ACC112 (cell line): Measurements from ENCODE around the gene SAMMSON.

Experiments used
- H2AFZ ChIP-seq: fragments of 200-600 bp; sonication (generic); one replicate; pipeline ENCODE4 v1.6.0; 2017; ENCODE audit warnings: antibody characterized with exemption, low read length; ENCODE audit not compliant: unreplicated experiment
- H3K27ac ChIP-seq: fragments of 200-600 bp; sonication (generic); 2 replicates; pipeline ENCODE4 v1.5.1; 2014; ENCODE audit warnings: low read depth, mild to moderate bottlenecking, antibody characterized with exemption, low read length, moderate library complexity
- H3K27me3 ChIP-seq: fragments of 200-600 bp; sonication (generic); 2 replicates; pipeline ENCODE4 v1.6.1; 2014; ENCODE audit warnings: mild to moderate bottlenecking, antibody characterized with exemption, low read length, moderate library complexity, mixed read lengths; ENCODE audit not compliant: insufficient read depth
- H3K36me3 ChIP-seq: fragments of 200-600 bp; sonication (generic); 2 replicates; pipeline ENCODE4 v1.6.1; 2016; ENCODE audit warnings: mild to moderate bottlenecking, antibody characterized with exemption, low read length, moderate library complexity, mixed read lengths; ENCODE audit not compliant: insufficient read depth
- H3K4me1 ChIP-seq: fragments of 200-600 bp; sonication (generic); one replicate; pipeline ENCODE4 v1.6.1; 2016; ENCODE audit warnings: low read length, mixed read lengths; ENCODE audit not compliant: insufficient read depth, unreplicated experiment, control insufficient read depth
- H3K4me3 ChIP-seq: fragments of 200-600 bp; sonication (generic); 2 replicates; pipeline ENCODE4 v1.5.1; 2014; ENCODE audit warnings: mild to moderate bottlenecking, low read depth, low read length
- H3K79me2 ChIP-seq: fragments of 200-600 bp; sonication (generic); one replicate; pipeline ENCODE4 v1.6.0; 2016; ENCODE audit warnings: low read length; ENCODE audit not compliant: control insufficient read depth, unreplicated experiment, insufficient read depth

SAMMSON gene

GRCh38 chr3:69999140-70000027 is at the start of gene SAMMSON:
SAMMSON (plus strand) TSS chr3:69999733.
- peak within 1 kb of the TSS; percentile 72 for H2AFZ ChIP-seq
- no peak within 1 kb of the TSS for H3K27ac ChIP-seq
- H3K79me2 ChIP-seq = no peaks in the 10 kb centered on the region
- no peaks in the 10 kb centered on the region for H3K4me1 ChIP-seq
- H3K27me3 ChIP-seq = peaks cover 12% of the 10 kb centered on the region
- peak within 1 kb of the TSS; percentile 67 for H3K4me3 ChIP-seq
- H3K36me3 ChIP-seq = no peaks in the 10 kb centered on the region

- no peak overlapping the region for H2AFZ ChIP-seq
- H3K36me3 ChIP-seq = no peaks in the 10 kb centered on the region
- H3K4me1 ChIP-seq = no peaks in the 10 kb centered on the region
- H3K27ac ChIP-seq = no peak overlapping the region
- no peaks in the 10 kb centered on the region for H3K79me2 ChIP-seq
- H3K27me3 ChIP-seq = no peaks in the 10 kb centered on the region
- H3K4me3 ChIP-seq = no peak overlapping the region
These were observed 47.9 kb upstream of the SAMMSON start for GRCh38 chr3:69951616-69952015.

- Histone ChIP-seq H3K4me1 (no peaks in the 10 kb centered on the region), H2AFZ (no peak overlapping the region), H3K79me2 (no peaks in the 10 kb centered on the region), H3K36me3 (no peaks in the 10 kb centered on the region), H3K4me3 (no peak overlapping the region), H3K27me3 (no peaks in the 10 kb centered on the region), H3K27ac (no peak overlapping the region)
These were observed 40.0 kb upstream of the SAMMSON start for GRCh38 chr3:69959581-69959980.

- Histone ChIP-seq H3K27ac (no peak overlapping the region), H3K79me2 (no peaks in the 10 kb centered on the region), H3K27me3 (no peaks in the 10 kb centered on the region), H2AFZ (no peak overlapping the region), H3K4me3 (no peak overlapping the region), H3K4me1 (no peaks in the 10 kb centered on the region), H3K36me3 (no peaks in the 10 kb centered on the region)
These were observed 37.7 kb upstream of the SAMMSON start for GRCh38 chr3:69961706-69962439.

GRCh38 chr3:69963643-69964042 is 35.9 kb upstream of the SAMMSON start:
- H2AFZ ChIP-seq = no peak overlapping the region
- no peaks in the 10 kb centered on the region for H3K4me1 ChIP-seq
- no peaks in the 10 kb centered on the region for H3K79me2 ChIP-seq
- no peak overlapping the region for H3K4me3 ChIP-seq
- no peaks in the 10 kb centered on the region for H3K27me3 ChIP-seq
- no peaks in the 10 kb centered on the region for H3K36me3 ChIP-seq
- no peak overlapping the region for H3K27ac ChIP-seq

GRCh38 chr3:69967156-69967555 is 32.4 kb upstream of the SAMMSON start:
- Histone ChIP-seq H2AFZ (no peak overlapping the region), H3K79me2 (no peaks in the 10 kb centered on the region), H3K4me3 (no peak overlapping the region), H3K27ac (no peak overlapping the region), H3K36me3 (no peaks in the 10 kb centered on the region), H3K4me1 (no peaks in the 10 kb centered on the region), H3K27me3 (no peaks in the 10 kb centered on the region)

GRCh38 chr3:69970827-69971226 is 28.7 kb upstream of the SAMMSON start:
- H3K4me1 ChIP-seq = no peaks in the 10 kb centered on the region
- no peaks in the 10 kb centered on the region for H3K36me3 ChIP-seq
- H3K79me2 ChIP-seq = no peaks in the 10 kb centered on the region
- no peak overlapping the region for H3K4me3 ChIP-seq
- H3K27me3 ChIP-seq = peaks cover 20% of the 10 kb centered on the region; the same call in 1 of the 2 replicates
- no peak overlapping the region for H2AFZ ChIP-seq
- no peak overlapping the region for H3K27ac ChIP-seq

- no peaks in the 10 kb centered on the region for H3K4me1 ChIP-seq
- H3K27me3 ChIP-seq = peaks cover 22% of the 10 kb centered on the region; the same call in 1 of the 2 replicates
- H3K27ac ChIP-seq = no peak overlapping the region
- H3K79me2 ChIP-seq = no peaks in the 10 kb centered on the region
- H3K36me3 ChIP-seq = no peaks in the 10 kb centered on the region
- no peak overlapping the region for H3K4me3 ChIP-seq
- H2AFZ ChIP-seq = no peak overlapping the region
These were observed 26.9 kb upstream of the SAMMSON start for GRCh38 chr3:69972672-69973071.

GRCh38 chr3:69976021-69976420 is 23.5 kb upstream of the SAMMSON start:
- H2AFZ ChIP-seq = no peak overlapping the region
- H3K79me2 ChIP-seq = no peaks in the 10 kb centered on the region
- peaks cover 22% of the 10 kb centered on the region; the same call in 1 of the 2 replicates for H3K27me3 ChIP-seq
- H3K27ac ChIP-seq = no peak overlapping the region
- no peaks in the 10 kb centered on the region for H3K36me3 ChIP-seq
- no peaks in the 10 kb centered on the region for H3K4me1 ChIP-seq
- H3K4me3 ChIP-seq = no peak overlapping the region

- H3K79me2 ChIP-seq = no peaks in the 10 kb centered on the region
- H3K27ac ChIP-seq = no peak overlapping the region
- no peak overlapping the region for H3K4me3 ChIP-seq
- no peaks in the 10 kb centered on the region for H3K36me3 ChIP-seq
- no peak overlapping the region for H2AFZ ChIP-seq
- no peaks in the 10 kb centered on the region for H3K4me1 ChIP-seq
- H3K27me3 ChIP-seq = peaks cover 44% of the 10 kb centered on the region
These were observed 15.8 kb upstream of the SAMMSON start for GRCh38 chr3:69983546-69984265.
